Measurements from ENCODE around the gene KCNJ14.

The KCNJ14 gene

GRCh38 chr19:48490981-48491792 lies 35.8 kb downstream of the KCNJ14 start:
- peak; percentile 19 for DNase-seq

DNA sequence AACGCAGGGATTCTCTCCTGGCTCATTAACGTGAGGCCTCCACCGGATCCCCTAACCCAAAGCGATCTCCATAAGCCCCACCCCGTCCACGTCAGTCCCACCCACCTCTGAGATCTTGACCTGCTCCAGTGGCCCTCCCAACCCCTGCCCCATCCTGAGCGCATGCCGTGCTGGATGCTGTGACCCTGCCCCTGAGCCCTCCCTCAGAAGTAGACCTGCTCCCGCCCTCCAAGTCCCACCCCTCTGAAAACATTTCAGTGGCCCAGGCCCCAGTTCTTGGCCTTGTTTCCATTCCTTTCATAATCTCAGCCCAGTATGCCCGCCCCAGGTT lies 36.4 kb downstream of the KCNJ14 start:
- no peak for DNase-seq

DNA sequence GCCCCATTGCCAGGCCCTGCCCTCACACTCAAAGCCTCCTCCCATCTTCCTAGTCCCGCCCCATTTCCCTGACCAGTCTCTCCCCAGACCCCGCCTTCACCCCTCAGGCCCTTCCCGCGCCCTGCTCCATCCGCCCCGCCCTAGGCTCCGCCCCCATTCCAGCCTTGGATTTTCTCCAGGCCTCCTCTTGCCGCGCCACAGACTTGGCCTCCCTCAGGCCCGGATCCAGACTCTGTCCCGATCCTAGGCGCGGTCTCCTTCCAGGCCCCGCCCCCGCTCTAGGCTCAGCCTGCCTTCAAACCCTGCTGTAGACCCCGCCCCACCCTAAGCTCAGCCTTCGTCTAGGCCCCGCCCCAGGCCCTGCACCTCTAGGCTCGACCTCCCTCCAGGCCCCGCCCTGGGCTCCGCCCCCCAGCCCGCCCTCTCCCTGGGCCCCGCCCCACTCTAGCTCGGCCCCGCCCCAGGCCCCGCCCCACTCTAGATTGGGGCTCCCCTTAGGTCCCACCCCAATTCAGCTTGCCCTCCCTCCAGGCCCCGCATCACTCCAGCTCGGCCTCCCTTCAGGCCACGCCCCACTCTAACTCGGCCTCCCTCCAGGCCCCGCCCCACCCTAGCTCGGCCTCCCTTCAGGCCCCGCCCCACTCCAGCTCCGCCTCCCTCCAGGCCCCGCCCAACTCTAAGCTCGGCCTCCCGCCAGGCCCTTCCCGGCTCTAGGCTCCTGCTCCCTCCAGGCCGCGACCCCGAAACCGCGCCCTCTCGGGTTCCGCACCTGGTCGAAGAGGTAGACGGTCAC lies 37.7 kb downstream of the KCNJ14 start:
- DNase-seq, result no peak

DNA sequence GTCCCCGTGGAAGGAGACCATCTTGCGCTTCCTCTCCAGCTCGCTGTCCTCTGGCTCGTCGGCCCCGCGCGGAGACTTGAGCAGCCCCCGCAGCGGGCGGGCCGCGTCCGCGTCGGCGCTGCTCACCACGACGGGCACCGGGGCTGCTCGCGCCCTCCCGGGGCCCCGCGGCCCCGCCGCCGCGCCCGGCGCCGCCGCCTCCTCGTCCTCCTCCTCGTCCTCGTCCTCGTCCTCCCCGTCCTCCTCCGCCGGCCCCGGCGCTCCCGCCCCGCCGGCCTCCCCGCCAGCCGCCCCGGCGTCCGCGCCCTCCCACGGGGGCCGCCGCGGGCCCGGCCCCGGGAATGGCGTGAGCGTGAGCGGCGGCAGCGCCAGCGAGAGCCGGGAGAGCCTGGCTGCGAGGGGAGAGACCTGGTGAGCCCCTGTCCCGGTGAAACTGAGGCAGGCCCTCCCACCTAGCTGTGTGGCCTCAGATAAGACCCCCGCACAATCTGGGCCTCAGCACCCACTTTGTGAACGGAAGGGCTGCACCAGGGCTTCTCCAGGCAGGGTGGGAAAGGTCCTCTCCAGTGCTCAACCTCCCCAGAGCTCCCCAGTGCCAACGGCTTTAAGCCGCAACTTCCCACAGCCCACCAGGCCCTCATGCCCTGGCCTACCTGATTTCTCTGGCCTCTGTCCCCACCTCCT lies 38.5 kb downstream of the KCNJ14 start:
- no peak for DNase-seq

DNA sequence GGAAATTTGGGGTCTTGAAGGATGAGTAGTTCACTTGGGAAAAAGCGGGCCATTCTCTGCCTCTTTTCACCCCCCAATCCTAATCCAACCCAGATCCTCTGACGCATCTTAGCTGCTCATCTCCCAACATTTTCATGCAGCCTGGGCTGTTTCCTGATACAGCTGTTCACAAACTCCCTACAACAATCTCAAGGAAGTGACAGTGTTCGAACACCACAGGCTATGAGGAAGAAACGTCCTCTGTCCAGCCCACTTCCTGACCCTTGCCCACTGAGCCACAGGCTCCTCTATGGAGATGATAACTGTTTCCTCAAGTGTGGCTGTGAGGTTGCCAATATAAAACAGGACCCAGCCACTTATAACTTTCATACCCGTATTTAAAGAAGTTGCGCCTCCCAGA lies 40.0 kb downstream of the KCNJ14 start:
- DNase-seq, result no peak

- DNase-seq, result no peak
Measured at GRCh38 chr19:48496959-48497727, 41.8 kb downstream of the KCNJ14 start.

- DNase-seq, result no peak
Measured at GRCh38 chr19:48497728-48498594, 42.6 kb downstream of the KCNJ14 start.

GRCh38 chr19:48498595-48499311 lies 43.4 kb downstream of the KCNJ14 start:
- DNase-seq, result no peak

DNA sequence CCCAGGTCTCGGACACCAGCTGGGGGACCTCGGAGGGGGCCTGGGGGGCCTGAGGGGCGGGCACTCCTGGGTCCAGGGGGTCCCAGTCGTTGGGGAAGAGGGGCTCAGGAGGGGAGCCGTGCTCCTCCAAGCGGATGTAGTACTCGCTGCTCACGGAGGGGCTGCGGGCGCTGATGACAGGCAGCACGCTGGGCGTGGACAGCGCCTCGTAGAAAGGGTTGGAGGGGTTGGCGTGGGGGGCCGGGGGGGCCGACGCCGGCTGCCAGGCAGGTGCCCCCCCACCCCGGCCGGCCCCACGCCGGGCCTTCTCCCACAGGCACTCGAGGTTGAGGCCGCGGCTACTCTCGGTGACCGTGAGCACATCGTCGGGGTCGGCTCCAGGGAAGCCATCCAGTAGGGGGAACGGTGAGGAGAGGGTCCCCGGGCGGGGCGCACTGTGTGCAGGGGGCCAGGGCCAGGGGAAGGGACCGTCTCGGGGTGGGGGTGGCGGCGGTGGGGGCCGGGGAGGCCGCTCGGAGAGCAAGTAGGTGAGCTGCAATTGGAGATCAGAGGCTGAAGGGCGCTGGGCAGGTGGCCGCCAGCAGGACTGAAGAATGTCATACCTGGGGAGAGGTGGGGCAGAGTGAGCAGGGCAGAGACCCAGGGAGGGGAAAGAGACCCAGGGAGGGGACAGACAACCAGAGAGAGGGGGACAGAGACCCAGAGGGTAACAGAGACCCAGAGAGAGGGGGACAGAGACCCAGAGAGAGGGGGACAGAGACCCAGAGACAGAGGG lies 44.1 kb downstream of the KCNJ14 start:
- DNase-seq, result no peak

DNA sequence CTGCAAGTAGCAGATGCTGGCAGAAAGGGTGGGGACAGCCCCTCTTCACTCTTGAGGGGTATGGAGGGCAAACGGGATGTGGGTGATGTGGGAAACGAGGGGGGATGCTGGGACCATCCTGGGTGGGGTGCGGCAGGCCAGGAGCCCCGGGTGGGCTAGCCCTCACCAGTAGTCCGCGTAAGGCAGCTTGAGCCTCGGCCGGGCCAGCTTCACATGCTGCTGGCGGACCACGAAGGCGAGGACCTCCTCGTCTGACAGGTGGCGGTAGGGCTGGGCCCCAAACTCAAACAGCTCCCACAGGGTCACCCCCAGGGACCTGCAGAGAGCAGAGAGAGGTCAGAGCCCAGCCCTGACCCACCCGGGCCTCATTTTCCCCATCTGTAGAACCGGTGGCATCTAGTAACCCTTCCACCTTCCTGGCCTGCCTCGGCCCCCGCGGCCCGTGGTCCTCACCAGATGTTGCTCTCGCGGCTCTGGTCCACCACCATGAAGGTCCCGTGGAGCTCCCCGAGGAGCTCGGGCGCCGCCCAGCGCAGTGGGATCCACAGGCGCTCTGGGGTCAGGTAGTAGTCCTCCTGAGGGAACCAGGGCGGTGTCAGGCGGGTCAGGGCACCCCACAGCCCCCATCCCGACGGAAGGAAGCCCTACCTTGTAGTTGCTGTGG lies 45.6 kb downstream of the KCNJ14 start:
- no peak for DNase-seq

DNA sequence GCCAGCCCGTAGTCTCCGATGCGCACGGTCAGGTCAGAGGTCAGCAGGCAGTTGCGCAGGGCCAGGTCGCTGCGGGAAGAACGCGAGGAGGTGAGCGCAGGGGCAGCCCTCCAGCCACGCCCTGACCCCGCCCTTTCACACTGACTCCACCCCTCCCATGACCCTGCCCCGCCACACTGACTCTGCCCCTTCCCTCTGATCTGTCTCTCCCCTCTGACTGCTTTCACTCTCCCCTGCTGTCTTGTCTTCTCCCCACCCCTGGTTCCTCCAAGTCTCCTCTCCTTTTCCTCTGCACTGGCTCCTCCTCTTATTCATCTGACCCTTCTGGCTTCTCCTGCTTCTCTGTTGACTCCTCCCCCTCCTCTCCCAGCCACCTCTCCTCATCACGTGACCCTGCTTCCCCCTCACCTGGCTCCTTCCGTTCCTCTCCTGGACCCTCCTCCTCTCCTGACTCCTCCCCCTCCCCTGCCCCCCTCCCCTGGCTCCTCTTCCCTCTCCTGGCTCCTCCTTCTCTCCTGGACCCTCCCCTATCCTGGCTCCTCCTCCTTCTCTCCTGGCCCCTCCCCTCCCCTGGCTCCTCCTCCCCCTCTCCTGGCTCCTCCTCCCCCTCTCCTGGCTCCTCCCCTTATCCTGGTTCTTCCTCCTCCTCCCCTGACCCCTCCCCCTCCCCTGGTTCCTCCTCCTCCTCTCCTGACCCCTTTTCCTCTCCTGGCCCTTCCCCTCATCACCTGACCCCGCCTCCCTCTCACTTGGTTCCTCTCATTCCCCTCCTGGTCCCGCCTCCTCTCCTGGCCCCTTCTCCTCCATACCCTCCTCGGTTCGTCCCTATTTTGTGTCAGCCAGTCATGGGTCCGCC lies 46.3 kb downstream of the KCNJ14 start:
- DNase-seq, result no peak

GRCh38 chr19:48502350-48503018 lies 47.1 kb downstream of the KCNJ14 start:
- DNase-seq, result peak; percentile 27

- peak; percentile 14 for DNase-seq
Measured at GRCh38 chr19:48506138-48506733, 50.9 kb downstream of the KCNJ14 start.

DNA sequence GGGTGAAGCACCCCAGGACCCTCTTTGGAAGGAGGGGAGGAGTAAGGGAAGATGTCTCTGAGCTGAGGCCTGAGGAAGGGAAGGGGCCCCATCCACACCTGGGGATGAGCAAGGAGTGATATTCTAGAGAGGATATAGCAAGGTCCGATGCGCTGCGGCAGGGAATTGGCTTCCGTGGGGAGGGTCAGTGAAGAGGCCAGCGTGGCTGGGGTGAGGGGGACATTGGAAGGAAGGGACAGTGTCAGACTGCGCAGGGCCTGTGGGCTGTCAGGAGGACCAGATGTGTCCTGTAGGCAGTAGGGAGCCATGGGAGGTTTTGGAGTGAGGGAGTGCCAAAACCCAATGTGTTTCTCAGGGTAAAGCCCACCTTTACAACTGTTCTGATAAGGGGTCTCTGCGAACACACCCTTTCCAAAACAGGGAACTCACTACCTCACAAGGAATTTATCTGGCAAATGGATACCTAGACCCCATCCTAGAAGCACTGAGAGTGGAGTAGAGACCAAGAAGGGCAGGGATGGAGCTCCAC lies 52.6 kb downstream of the KCNJ14 start:
- DNase-seq, result no peak

GRCh38 chr19:48508729-48509411 lies 53.5 kb downstream of the KCNJ14 start:
- no peak for DNase-seq

DNA sequence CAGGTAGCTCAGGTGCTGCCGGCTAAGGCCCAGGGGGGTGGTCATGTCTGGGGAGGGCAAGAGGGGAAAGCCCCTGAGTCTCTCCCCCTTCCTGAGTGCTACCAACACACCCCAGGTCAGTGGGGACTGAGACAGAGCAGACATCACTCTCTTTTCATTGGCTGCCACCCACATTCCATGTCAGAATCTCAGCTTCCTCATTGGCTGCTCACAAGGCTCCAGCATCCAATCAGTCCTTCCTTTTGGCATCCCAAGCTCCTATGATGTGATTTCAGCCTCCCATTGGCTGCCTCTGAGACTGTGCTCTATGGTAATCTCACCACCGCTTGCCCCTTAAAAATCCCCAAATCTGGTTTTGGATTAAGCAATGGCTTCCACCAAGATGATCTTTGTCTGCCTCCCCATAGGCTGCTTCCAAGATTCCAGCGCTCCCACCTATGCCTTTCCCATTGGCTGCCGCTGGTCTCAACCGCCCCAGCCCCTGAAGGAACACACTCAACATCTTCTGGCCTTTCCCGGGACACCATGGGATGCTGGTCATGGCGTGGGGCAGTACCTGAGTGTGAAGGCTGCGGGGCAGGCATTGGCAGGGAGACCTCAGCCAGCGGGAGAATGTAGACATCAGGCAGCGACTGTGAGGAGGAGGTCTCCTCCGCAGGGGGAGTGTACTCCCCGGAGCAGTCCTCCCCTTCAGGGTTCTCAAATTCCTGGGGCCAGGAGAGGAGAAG lies 54.3 kb downstream of the KCNJ14 start:
- no peak for DNase-seq

All from NCI-H510A treated with DMSO at 0.1 percent for 48 hours (cell line).